GM06990 (cell line): ENCODE results near the gene TBC1D5.

Experiments used
- DNase-seq: peaks from one replicate; pipeline ENCODE4 v3.0.0-alpha.2; 2011; ENCODE audit not compliant: insufficient read length; ENCODE audit errors: extremely low read depth
- H3K27me3 ChIP-seq: replicated peaks from 2 replicates; pipeline ENCODE4 v1.6.0; 2011; ENCODE audit warnings: low read length; ENCODE audit not compliant: control insufficient read depth, insufficient read depth
- H3K36me3 ChIP-seq: 2 replicates; pipeline ENCODE4 v1.5.1; 2011; ENCODE audit warnings: low read length; ENCODE audit not compliant: control insufficient read depth, insufficient read depth
- H3K4me3 ChIP-seq: replicated peaks from 2 replicates; pipeline ENCODE4 v1.5.1; 2011; ENCODE audit warnings: low read depth, mild to moderate bottlenecking, control low read depth, low read length
- CTCF ChIP-seq: IDR thresholded peaks from 2 replicates; pipeline ENCODE4 v1.5.1; 2011; ENCODE audit warnings: low read length, control low read depth, mild to moderate bottlenecking, inconsistent platforms; ENCODE audit not compliant: insufficient read depth, poor library complexity, severe bottlenecking

TBC1D5 gene

GRCh38 chr3:17456650-17457049, 285.8 kb downstream of the TBC1D5 start:
- Histone ChIP-seq H3K36me3 (no peaks in the 10 kb centered on the region), H3K27me3 (no peaks in the 10 kb centered on the region), H3K4me3 (no peak overlapping the region)
- no peak for TF ChIP-seq CTCF
- DNase-seq = no peak

- DNase-seq = no peak
- H3K4me3 ChIP-seq = no peak overlapping the region
- no peaks in the 10 kb centered on the region for H3K36me3 ChIP-seq
- no peak for TF ChIP-seq CTCF
- no peaks in the 10 kb centered on the region for H3K27me3 ChIP-seq
Measured at GRCh38 chr3:17456046-17456445, 286.4 kb downstream of the TBC1D5 start.

GRCh38 chr3:17444865-17445264, 297.6 kb downstream of the TBC1D5 start:
- no peak for DNase-seq
- no peak for TF ChIP-seq CTCF

GRCh38 chr3:17443142-17443541, 299.3 kb downstream of the TBC1D5 start:
- no peak for DNase-seq
- Histone ChIP-seq H3K36me3 (no peaks in the 10 kb centered on the region), H3K4me3 (no peak overlapping the region), H3K27me3 (no peaks in the 10 kb centered on the region)
- TF ChIP-seq CTCF = no peak

More at GRCh38 chr3:17444865-17445264, 297.6 kb downstream of the TBC1D5 start:
- Histone ChIP-seq H3K27me3 (no peaks in the 10 kb centered on the region), H3K4me3 (no peak overlapping the region), H3K36me3 (no peaks in the 10 kb centered on the region)

GRCh38 chr3:17442332-17443049, 299.9 kb downstream of the TBC1D5 start:
- DNase-seq = no peak
- Histone ChIP-seq H3K36me3 (no peaks in the 10 kb centered on the region), H3K27me3 (no peaks in the 10 kb centered on the region), H3K4me3 (no peak overlapping the region)
- TF ChIP-seq CTCF = no peak

GRCh38 chr3:17433876-17434275, 308.6 kb downstream of the TBC1D5 start:
- H3K36me3 ChIP-seq = no peaks in the 10 kb centered on the region
- no peak overlapping the region for H3K4me3 ChIP-seq
- no peak for DNase-seq
- H3K27me3 ChIP-seq = no peaks in the 10 kb centered on the region
- TF ChIP-seq CTCF = no peak
